Measurements from ENCODE around the gene SLC22A12. TPM values are rescaled to one million over a fixed set of nuclear protein-coding genes. Genes with fewer than 3 reads are reported as not detected.

Gene SLC22A12
- total RNA-seq, 1 donor from 2014 or later = not detected

- H3K9me3 Mint-ChIP-seq (ENCODE audit: unreplicated experiment) = no peaks in the 10 kb centered on the region
- H3K4me3 Mint-ChIP-seq (ENCODE audit: unreplicated experiment) = no peak overlapping the region
- TF ChIP-seq, protein P1, sequence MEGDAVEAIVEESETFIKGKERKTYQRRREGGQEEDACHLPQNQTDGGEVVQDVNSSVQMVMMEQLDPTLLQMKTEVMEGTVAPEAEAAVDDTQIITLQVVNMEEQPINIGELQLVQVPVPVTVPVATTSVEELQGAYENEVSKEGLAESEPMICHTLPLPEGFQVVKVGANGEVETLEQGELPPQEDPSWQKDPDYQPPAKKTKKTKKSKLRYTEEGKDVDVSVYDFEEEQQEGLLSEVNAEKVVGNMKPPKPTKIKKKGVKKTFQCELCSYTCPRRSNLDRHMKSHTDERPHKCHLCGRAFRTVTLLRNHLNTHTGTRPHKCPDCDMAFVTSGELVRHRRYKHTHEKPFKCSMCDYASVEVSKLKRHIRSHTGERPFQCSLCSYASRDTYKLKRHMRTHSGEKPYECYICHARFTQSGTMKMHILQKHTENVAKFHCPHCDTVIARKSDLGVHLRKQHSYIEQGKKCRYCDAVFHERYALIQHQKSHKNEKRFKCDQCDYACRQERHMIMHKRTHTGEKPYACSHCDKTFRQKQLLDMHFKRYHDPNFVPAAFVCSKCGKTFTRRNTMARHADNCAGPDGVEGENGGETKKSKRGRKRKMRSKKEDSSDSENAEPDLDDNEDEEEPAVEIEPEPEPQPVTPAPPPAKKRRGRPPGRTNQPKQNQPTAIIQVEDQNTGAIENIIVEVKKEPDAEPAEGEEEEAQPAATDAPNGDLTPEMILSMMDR (IDR thresholded peaks at IDR 0.05) = no peak
- no peaks in the 10 kb centered on the region for H3K36me3 Mint-ChIP-seq (ENCODE audit: unreplicated experiment)
- peaks cover 24% of the 10 kb centered on the region for H3K27me3 Mint-ChIP-seq (ENCODE audit: unreplicated experiment)
- no peak overlapping the region for H3K27ac Mint-ChIP-seq (ENCODE audit: unreplicated experiment)
- no peak for DNase-seq (ENCODE audit: extremely low spot score, unreplicated experiment)
- H3K4me1 Mint-ChIP-seq (ENCODE audit: unreplicated experiment) = peaks cover 14% of the 10 kb centered on the region
Measured at GRCh38 chr11:64643256-64643881, 52.3 kb downstream of the SLC22A12 start.

GRCh38 chr11:64643920-64644646 is 53.1 kb downstream of the SLC22A12 start:
- TF ChIP-seq, protein P1 (IDR thresholded peaks at IDR 0.05) = no peak
- no peak for DNase-seq (ENCODE audit: extremely low spot score, unreplicated experiment)
- H3K36me3 Mint-ChIP-seq (ENCODE audit: unreplicated experiment) = no peaks in the 10 kb centered on the region
- H3K27me3 Mint-ChIP-seq (ENCODE audit: unreplicated experiment) = peaks cover 24% of the 10 kb centered on the region
- no peaks in the 10 kb centered on the region for H3K9me3 Mint-ChIP-seq (ENCODE audit: unreplicated experiment)
- no peak overlapping the region for H3K4me3 Mint-ChIP-seq (ENCODE audit: unreplicated experiment)
- peaks cover 14% of the 10 kb centered on the region for H3K4me1 Mint-ChIP-seq (ENCODE audit: unreplicated experiment)
- H3K27ac Mint-ChIP-seq (ENCODE audit: unreplicated experiment) = no peak overlapping the region

GRCh38 chr11:64644647-64645275 is 53.7 kb downstream of the SLC22A12 start:
- no peak for DNase-seq (ENCODE audit: extremely low spot score, unreplicated experiment)
- TF ChIP-seq, protein P1 (IDR thresholded peaks at IDR 0.05) = no peak
- no peak overlapping the region for H3K4me3 Mint-ChIP-seq (ENCODE audit: unreplicated experiment)

GRCh38 chr11:64647019-64647779 is 56.2 kb downstream of the SLC22A12 start:
- Mint-ChIP-seq H3K36me3 (ENCODE audit: unreplicated experiment) (no peaks in the 10 kb centered on the region), H3K9me3 (ENCODE audit: unreplicated experiment) (no peaks in the 10 kb centered on the region), H3K4me1 (ENCODE audit: unreplicated experiment) (peaks cover 14% of the 10 kb centered on the region), H3K4me3 (ENCODE audit: unreplicated experiment) (no peak overlapping the region), H3K27ac (ENCODE audit: unreplicated experiment) (no peak overlapping the region), H3K27me3 (ENCODE audit: unreplicated experiment) (peaks cover 27% of the 10 kb centered on the region)
- DNase-seq (ENCODE audit: extremely low spot score, unreplicated experiment) = no peak
- TF ChIP-seq, protein P1 (IDR thresholded peaks at IDR 0.05) = no peak

More at GRCh38 chr11:64644647-64645275, 53.7 kb downstream of the SLC22A12 start:
- Mint-ChIP-seq H3K27ac (ENCODE audit: unreplicated experiment) (no peak overlapping the region), H3K4me1 (ENCODE audit: unreplicated experiment) (peaks cover 14% of the 10 kb centered on the region), H3K27me3 (ENCODE audit: unreplicated experiment) (peaks cover 27% of the 10 kb centered on the region), H3K9me3 (ENCODE audit: unreplicated experiment) (no peaks in the 10 kb centered on the region), H3K36me3 (ENCODE audit: unreplicated experiment) (no peaks in the 10 kb centered on the region)
